IPS-11a (cell line): ENCODE data around the gene AFF3.
"Not testable (repeated sequence)": the region's sequence is repeated elsewhere in the genome, so short reads cannot be mapped to it uniquely, and the experiment has no call there.

Source experiments
- H3K4me3 ChIP-seq: one replicate; pipeline ENCODE4 v1.5.1; 2013; ENCODE audit warnings: low read depth, low read length, control low read depth

Gene AFF3

DNA sequence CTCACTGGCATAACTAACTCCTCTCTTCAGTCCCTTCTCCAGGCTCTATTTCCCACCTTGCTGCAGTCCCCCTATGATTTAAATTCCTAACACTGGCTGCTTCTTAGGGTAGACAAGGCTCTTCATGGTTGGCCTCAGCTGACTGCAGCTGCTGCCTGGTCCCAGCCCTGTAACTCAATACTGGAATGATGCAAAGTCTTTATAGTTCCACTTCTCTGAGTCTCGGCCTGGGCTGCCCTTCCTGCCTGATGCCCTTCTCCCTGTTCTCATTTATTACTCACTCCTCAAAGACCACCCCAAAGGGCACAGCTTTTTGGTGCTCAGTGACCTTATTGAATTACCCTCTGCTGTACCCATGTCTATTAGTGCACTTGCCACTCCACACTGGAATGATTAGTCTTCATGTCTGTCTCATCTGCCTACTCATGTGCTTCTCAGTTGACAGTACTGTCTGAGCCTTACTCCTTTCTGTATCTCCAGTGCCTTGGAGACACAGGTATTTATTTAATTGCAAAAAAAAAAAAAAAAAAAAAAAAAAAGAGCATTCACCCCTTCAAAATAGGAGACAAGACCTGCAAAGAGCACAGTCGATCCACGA lies 453.1 kb downstream of the AFF3 start:
- no peak overlapping the region for H3K4me3 ChIP-seq

DNA sequence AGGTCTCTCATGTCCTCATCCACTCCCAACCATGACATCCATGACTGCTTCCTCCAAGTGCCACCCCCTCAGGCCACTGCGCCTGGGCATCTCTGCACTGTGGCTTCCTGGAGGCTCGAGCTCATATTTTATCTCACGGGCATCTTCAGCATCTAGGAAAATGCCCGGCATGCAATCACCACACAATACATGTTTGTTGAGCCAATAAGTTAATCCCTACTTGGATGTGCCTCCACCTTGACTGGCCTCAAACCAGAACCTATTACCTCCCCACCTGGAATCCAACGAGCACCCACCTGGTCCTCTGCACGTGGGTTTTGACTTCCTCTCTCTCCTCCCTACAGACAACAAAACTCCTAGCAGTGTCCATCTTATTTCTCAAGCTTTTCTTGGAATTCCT lies 453.7 kb downstream of the AFF3 start:
- no peak overlapping the region for H3K4me3 ChIP-seq

DNA sequence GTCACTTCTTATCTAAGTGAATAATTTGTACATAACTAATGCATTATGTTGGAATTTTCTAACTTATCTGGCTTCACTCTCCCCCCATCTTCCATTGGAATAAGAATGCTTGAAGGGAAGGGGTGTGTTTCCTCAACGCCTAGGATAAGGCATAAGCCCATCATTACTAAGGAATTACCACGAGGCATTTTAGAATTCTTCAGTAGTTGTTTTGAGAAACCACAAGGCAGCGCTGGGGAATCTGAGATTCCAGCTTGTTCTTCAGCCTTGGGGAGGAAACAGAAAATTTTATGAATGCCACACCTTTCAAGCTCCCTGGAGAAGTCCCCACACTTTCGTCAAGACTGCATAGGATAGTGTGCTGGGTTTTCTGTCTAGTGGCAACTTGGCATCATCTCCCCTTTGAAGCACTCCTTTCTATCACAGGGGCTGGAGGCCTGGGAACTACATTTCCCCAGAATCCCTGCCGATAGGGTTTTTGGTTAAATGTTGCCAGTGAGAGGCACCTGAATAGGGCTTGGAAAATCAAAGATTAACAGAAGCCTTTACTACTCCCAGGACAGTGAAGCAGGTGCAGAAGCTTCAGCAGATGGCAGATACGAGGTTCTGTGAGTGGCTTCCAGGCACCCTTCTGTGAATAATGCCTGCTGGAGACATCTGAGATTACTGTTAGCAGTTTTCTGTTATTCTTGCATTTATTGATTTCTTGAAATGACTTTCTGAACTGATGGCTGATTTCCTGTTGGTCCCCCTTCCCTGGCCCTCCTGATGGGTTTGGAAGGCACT lies 459.9 kb downstream of the AFF3 start:
- H3K4me3 ChIP-seq: no peak overlapping the region

DNA sequence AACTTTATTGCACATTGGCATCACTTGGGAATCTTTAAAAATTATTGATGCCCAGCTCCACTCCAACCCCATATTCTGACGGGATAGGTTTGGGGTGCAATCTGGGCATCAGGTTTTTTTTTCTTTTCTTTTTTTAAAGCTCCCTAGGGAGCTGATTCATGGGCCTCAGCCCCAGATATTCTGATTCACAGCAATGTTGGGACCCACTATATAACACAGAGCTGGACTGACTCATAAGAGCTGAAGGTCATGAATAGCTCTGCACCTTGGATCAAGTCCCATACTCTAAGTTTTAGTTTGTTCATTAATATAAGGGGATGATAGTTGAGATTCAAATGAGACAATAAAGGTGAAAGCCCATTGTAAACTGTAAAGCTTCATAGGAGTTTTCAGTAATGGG lies 461.4 kb downstream of the AFF3 start:
- no peak overlapping the region for H3K4me3 ChIP-seq

DNA sequence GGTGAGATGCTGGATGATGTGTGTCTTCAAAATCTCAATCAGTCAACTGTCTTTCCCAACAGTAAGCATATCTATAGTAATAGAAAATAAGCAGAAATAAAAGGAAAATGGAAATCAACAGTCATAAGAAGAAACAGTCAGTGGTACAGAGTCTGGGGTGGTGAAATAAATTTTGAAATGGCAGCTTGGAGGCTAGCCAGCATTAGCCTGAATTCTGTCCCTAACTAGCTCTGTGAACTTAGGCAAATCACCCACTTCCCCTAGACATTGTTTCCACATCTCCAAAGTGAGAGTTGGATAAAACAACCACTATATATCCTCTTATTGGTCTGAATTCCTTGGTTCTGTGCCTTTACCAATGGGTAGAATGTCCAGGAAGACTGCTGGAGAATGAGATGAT lies 462.9 kb downstream of the AFF3 start:
- no peak overlapping the region for H3K4me3 ChIP-seq

DNA sequence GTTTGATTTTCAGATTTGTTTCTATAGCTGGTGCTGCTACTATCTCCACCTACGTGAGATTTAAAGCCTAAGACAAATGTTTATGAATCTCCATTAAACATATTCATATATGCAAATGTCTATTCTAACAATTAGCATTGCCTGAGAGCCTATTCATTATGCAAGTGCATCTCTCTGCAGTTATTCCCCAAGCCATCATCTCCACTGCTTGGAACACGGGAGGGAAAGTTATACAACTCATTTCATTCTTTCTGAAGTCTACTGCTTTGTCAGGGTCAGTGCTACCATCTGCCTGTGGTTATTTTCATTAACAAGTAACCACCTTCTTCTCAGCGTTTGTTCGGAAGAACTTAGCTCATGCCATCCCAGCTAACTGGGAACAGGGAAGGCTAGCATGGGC lies 463.8 kb downstream of the AFF3 start:
- no peak overlapping the region for H3K4me3 ChIP-seq

DNA sequence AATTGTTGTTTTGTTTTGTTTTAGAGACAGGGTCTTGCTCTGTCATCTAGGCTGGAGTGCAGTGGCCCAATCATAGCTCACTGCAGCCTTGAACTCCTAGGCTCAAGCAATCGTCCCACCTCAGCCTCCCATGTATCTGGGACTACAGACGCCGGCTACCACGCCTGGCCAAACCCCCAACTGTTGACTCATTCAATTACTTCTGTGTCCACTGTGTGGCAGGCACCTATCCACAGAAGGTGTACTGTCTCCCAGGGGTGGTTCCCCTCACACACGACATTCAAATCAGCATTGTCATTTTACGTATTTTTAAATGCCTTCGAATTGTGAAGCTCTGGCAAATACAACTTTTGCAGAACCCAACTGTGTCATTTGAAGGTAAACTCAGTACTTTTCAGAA lies 464.6 kb downstream of the AFF3 start:
- H3K4me3 ChIP-seq: no peak overlapping the region

DNA sequence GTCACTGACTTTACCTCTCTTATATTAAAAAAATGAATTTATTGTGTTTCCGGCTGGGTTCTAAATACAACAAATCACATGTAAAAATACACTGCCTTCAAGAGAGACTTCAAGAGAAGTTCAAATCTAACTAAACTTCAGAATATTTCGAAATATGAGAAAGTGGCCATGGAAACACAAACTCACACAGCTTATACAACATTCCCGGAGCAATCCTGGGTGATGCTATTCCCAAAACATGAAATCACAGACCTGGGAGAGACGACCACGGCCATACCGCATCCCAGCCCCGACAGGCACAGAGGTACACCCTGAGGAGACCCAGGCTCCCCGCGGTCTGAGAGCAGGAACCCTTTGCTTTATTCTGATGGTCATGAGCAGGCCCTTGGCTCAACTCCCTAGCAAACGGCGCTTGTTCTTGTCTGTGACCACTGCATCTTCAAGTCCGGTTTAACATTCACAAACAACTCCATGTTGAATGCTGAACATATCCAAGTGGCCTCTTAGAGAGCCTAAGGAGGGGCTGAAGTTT lies 467.2 kb downstream of the AFF3 start:
- no peak overlapping the region for H3K4me3 ChIP-seq

DNA sequence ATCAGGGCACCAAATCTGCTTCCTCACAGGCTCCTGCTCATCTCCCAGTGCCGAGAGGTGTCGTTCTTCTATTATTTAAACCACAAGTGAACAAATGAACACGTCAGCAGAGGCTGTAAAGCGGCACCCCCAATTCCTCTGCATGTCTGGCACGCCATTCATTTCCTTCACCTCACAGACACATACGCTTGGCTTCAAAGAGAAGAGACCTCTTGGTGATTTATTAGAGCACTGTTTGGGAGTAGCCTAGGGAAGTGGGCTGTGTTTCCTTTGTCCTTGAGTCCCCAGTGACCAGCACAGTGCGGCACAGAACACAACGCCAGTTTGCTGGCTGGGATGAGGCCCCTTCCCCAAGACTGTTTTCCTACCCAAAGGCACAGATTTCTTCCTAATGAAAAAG lies 468.3 kb downstream of the AFF3 start:
- no peak overlapping the region for H3K4me3 ChIP-seq

DNA sequence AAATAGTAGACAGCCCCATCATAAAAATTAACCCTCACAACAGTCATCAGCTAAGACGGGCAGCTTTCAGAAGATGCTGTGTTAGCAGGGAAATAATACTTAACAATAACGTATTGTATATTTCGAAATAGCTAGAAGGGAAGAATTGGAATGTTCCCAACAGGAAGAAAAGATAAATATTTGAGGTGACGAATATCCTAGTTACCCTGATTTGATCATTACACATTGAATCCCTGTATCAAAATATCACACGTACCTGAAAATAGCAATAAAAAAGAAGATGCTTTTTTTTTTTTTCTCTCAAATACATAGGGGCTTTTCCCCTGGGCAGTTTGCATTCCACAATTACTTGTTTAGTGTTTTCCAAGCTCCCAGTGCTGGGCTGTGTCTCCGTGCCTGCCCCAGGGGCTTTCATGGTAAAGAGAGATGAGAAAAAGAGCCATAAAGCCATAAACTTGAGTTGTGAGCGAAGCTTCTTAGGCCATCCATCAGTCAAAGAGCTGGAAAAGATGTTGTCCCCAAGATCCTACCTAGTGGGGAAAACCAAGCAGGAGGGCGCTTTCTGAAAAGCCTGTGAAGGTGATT lies 469.5 kb downstream of the AFF3 start:
- no peak overlapping the region for H3K4me3 ChIP-seq

DNA sequence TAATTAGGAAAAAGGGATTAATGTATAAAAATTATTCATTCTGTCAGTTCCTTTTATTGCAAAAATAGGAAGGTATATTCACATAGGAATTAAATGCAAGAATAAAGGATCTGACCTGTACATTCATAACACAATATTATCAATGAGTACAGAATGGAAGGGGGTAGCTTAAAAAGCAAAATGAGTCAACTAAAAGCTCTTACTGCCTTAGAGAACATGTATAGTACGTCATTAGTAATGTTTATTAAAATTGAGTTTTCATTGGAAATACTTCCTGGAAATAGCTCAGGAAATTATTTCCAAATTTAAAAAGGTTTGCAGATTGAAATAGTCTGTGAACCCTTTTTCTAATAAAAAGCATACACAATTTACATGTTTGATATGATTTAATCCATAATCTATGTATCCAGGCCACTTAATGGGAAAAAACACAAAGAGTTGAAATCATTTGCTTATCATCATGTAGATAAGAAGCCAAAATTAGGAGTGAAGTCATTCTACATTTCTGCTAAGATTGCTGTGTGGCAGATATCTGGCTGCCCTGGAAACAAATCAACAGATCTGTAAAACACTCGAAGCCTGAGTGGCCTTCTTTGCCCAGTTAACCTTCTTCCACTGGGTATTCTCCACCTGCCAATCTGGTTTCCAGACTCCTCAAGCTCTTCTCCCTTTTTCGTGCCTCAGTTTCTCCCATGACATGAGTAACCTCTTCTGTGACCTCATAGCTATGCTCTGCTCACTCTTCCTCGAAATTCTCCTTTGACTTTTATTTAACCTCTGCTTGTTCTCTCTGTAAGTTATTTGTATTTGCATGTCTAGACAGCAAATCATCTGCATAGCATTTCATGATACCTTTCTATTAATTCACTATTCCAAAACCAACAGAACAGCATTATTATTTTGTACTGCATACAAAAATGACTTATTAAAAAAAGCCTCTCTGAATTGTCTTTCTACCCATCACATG lies 471.3 kb downstream of the AFF3 start:
- H3K4me3 ChIP-seq: no peak overlapping the region

DNA sequence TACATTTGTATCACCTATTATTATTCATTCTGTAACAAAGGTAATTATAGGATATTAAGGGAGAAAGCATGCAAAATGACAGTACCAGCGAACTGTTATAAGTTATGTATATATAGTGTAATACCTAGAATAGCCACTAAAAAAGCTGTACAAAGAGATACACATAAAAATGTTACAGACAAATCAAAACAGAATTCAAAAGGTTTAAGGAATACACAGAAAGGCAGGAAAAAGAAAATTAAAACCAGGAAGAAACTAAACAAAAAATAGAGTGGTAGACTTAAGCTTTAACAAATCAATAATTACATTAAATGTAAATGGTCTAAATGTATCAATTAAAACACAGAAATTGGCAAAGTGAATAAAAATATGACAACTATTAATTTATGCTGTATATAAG lies 476.1 kb downstream of the AFF3 start:
- no peak overlapping the region for H3K4me3 ChIP-seq

DNA sequence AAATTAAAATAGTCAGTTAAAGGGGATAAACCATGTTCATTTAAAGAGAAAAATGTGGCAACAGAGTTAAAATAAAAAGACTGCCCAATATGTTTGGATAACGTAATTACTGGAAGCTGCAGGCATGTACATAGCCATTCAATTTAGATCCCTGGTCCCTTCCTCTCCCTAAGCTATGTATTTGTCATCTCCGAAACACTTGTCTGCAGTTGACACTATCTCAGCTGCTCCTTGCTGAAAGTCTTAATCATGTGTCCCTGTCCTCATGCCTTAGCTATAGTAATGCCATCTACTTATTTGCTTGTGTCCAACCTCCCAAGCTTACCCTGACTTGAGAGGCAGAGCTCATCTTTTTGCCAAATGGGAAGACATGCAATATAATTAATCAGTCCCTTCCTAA lies 478.7 kb downstream of the AFF3 start:
- H3K4me3 ChIP-seq: no peak overlapping the region

DNA sequence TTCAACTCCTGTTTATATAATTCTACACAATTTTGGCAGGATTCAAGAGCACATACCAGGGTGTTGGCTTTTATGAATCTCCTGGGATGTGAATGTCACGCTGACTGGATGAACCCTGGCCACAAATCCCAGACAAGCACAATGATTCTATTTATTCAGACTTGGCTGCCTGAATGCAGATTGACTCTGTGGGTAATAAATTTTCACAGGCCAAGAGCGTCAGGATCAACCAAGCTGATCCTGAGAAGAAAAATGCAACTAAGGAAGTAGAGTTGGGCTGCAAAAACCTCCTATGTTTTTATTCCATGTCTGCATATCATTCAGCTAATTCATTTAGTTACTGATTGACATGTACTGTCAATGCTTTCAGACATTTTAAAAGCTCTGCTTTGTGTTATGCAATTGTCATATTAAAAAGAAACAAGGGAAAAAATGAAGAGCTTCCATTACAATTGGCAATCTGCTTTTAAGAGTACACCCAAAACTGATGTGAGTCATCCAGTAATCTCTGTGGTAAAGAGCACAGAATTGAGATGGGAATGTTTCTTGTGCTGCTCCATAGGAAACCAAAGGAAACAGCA lies 479.5 kb downstream of the AFF3 start:
- H3K4me3 ChIP-seq: no peak overlapping the region

DNA sequence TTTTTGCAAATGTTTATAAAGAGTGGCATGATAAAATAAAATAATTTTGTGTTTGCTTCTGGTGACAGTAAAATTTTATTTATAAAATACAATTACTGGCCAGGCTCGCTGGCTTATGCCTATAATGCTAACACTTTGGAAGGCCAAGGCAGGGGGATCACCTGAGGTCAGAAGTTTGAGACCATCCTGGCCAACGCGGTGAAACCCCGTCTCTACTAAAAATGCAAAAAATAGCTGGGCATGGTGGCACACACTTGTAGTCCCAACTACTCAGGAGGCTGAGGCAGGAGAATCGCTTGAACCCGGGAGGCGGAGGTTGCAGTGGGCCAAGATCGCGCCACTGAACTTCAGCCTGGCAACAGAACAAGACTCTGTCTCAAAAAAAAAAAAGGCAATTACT lies 480.6 kb downstream of the AFF3 start:
- H3K4me3 ChIP-seq: not testable (repeated sequence)

DNA sequence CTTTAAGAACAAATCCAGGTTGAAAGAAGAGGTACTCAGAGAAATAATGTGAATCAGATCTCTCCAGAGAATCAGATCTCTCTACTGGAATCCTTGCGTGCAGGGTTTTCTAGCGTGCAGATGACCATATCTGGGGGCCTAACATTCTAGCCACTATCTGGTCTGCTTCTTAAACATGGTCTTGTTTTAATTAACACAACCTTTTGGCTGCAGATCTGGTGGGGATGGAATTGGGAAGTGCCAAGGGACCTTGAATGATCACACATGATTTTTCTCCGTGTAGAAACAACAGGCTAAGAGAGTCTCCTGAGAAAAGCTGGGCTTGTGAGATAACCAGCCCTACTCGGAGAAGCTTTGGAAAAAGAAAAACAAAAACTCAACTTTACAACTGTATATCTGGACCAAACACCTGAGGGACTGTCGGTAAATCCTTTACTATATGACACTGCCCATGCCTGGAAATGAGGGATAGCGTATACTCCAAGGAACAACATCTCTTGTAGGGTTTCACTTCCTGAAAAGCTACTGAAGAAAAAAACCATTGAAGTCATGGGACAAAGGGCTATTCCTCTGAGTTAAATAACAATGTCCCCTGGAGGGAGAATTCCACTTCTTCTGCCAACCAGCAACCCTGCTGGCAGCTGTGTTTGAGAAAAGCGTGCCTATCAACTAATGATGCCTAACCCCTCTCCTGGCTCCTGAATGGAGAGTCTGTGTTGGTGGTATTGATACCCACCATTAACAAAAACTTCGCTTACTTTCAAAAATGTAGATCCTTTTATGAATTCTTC lies 481.6 kb downstream of the AFF3 start:
- no peak overlapping the region for H3K4me3 ChIP-seq

DNA sequence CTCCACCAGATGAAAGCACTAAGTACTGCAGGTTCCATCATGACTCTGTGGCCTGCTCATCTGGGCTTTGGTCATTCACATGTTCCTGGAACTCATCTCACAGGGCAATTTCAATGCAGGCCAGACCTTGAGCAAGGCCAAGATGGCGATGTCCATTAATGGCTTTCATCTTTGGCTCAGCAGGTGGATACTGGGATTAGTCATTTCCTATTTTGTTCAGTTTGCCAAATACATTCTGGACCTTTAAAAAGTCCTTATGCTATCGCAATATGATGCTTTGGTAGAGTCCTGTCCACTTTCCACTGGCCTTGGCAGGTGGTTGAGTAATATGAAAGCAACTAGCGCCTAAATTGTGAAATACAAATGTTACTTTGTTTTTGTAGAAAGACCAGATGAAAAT lies 482.5 kb downstream of the AFF3 start:
- H3K4me3 ChIP-seq: no peak overlapping the region

DNA sequence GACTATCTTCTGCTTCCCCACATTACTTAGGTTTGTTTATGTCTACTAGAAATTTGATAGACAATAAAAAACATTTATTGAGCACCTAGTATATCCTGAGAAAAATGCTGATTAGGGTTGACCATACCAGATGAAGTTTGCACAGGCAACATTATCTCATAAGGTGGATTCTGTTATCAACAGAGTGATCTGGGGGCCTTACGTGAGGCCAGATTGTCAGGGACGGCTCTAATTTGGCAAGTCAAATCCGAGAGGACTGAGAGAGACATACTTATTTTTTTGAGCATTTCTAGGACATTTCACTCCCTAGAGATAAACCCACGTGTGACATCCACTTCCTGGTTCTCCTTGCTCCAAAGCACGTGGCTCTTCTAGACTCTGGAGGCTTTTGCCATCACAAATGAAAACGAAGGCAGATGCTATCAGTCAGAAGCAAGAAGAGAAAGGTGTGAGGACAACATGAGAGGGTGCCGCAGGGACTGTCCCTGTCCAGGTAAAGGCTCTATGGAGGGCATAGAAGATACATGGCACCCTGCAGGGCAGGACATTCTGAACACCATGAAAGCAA lies 484.6 kb downstream of the AFF3 start:
- no peak overlapping the region for H3K4me3 ChIP-seq

DNA sequence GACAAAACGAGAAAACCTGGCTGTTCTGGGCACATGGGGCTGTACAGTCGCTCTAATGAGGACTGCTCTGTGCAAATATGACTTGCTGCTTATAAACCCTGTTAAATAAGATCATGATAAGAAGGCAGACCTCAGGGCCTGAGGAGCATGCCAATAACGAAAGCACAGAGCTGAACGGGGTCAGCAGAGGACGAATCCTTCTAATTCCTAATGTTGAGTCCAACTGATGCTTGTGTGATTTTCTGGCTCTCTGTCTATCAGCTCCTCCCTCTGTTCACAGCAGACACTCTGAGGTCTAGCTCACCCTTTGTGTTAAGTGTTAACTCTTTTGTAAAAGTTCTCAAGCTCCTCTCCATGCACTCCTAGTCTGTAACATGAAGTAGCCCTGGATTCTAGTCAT lies 485.4 kb downstream of the AFF3 start:
- H3K4me3 ChIP-seq: no peak overlapping the region

DNA sequence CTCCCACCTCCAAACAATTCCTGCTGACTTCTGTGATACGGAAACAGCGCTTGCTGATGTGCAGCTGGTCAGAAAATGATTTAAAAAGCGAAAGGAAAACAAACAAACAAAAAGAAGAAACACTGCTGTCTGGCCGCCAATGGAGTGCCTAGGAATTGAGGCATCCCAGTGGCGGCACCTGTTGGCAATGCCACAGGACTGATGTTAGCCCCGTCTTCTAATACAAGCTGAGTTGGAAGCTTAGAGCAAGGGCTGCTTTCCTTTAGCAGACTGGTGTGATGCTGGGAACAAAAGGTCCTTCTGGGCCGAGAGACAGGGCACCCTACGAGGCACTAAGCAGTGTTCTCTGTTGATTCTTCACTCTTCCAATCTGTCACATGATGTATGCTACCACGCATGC lies 489.0 kb downstream of the AFF3 start:
- H3K4me3 ChIP-seq: no peak overlapping the region
